SK-N-SH (cell line): ENCODE results near the gene ARCN1. TPM values are rescaled to one million over a fixed set of nuclear protein-coding genes. Genes with fewer than 3 reads are reported as not detected.

Experiments used
- CTCF ChIA-PET: fragments of 300-600, 350-600 bp; formaldehyde crosslinking; extraction: SDS; loops from one replicate; lab custom pipeline; 2021; lab: Yijun Ruan, JAX
- POLR2A ChIA-PET: fragments of 350-600 bp; sonication (Branson Sonifier 250); formaldehyde crosslinking; extraction: SDS; loops from one replicate; lab custom pipeline; 2020; ENCODE audit warnings: antibody characterized with exemption, inconsistent platforms; lab: Yijun Ruan, JAX
- DNase-seq: peaks from one replicate; pipeline ENCODE4 v3.0.0; 2012
- H2AFZ ChIP-seq: fragments of 200-600 bp; sonication (generic); 2 replicates; pipeline ENCODE4 v1.8.1; 2016; ENCODE audit warnings: antibody characterized with exemption, mild to moderate bottlenecking, low read depth
- H3F3A ChIP-seq: fragments of 200-600 bp; sonication (generic); replicated peaks from 2 replicates; pipeline ENCODE3; 2016; ENCODE audit warnings: antibody characterized with exemption, mild to moderate bottlenecking; ENCODE audit not compliant: insufficient read depth
- H3K27ac ChIP-seq, 2 experiments: fragments of 200-500 bp in 1 of 2; fragments of 200-600 bp in 1 of 2; sonication (Bioruptor generic) in 1 of 2; sonication (generic), shearing (Covaris generic) in 1 of 2; 2 replicates each; pipeline versions ENCODE4 v1.5.1 to v1.6.1; 2014 to 2016; ENCODE audit warnings: low read depth in 2 of 2, inconsistent platforms in 1 of 2, low read length in 1 of 2, mild to moderate bottlenecking in 1 of 2, mixed read lengths in 1 of 2
- H3K27me3 ChIP-seq: fragments of 200-600 bp; sonication (generic), shearing (Covaris generic); 2 replicates; pipeline ENCODE4 v1.6.1; 2016; ENCODE audit warnings: mixed run types; ENCODE audit not compliant: insufficient read depth
- H3K36me3 ChIP-seq, 2 experiments: fragments of 200-500 bp in 1 of 2; fragments of 200-600 bp in 1 of 2; sonication (Bioruptor generic) in 1 of 2; sonication (generic) in 1 of 2; replicated peaks in 1 of 2; 2 replicates each; pipeline versions ENCODE3 to v1.5.1; 2014 to 2016; ENCODE audit warnings: low read length in 1 of 2, mild to moderate bottlenecking in 1 of 2; ENCODE audit not compliant: insufficient read depth in 2 of 2, control insufficient read depth in 1 of 2
- H3K4me1 ChIP-seq, 2 experiments: fragments of 200-500 bp in 1 of 2; fragments of 200-600 bp in 1 of 2; sonication (Bioruptor generic) in 1 of 2; sonication (generic), shearing (Covaris generic) in 1 of 2; 2 replicates each; pipeline versions ENCODE4 v1.5.1 to v1.6.1; 2014 to 2016; ENCODE audit warnings: low read depth in 1 of 2, low read length in 1 of 2, mixed run types in 1 of 2; ENCODE audit not compliant: insufficient read depth in 2 of 2, control insufficient read depth in 1 of 2
- H3K4me2 ChIP-seq: fragments of 200-600 bp; sonication (generic), shearing (Covaris generic); 2 replicates; pipeline ENCODE4 v1.6.1; 2017; ENCODE audit warnings: mixed run types
- H3K4me3 ChIP-seq, 2 experiments: fragments of 200-500 bp in 1 of 2; fragments of 200-600 bp in 1 of 2; sonication (Bioruptor generic) in 1 of 2; sonication (generic), shearing (Covaris generic) in 1 of 2; 2 replicates each; pipeline versions ENCODE4 v1.5.1 to v1.8.1; 2014 to 2016; ENCODE audit warnings: low read depth in 2 of 2, inconsistent platforms in 1 of 2, low read length in 1 of 2, mild to moderate bottlenecking in 1 of 2, mixed read lengths in 1 of 2, moderate library complexity in 1 of 2
- H3K79me2 ChIP-seq: fragments of 200-600 bp; sonication (generic); 2 replicates; pipeline ENCODE4 v1.8.1; 2017; ENCODE audit warnings: mild to moderate bottlenecking; ENCODE audit not compliant: insufficient read depth
- H3K9ac ChIP-seq: fragments of 200-600 bp; sonication (generic); 2 replicates; pipeline ENCODE4 v1.6.1; 2017; ENCODE audit warnings: mixed run types
- H3K9me2 ChIP-seq: fragments of 200-600 bp; sonication (generic); 2 replicates; pipeline ENCODE4 v1.6.1; 2017; ENCODE audit warnings: mixed run types
- H3K9me3 ChIP-seq: fragments of 200-600 bp; sonication (generic); 2 replicates; pipeline ENCODE4 v1.6.1; 2017; ENCODE audit warnings: mixed run types, mild to moderate bottlenecking, moderate library complexity
- H4K20me1 ChIP-seq: fragments of 200-600 bp; sonication (generic); 2 replicates; pipeline ENCODE4 v1.6.1; 2017; ENCODE audit warnings: mild to moderate bottlenecking, mixed run types; ENCODE audit not compliant: insufficient read depth
- ELF1 ChIP-seq: IDR thresholded peaks from 2 replicates; pipeline ENCODE4 v1.4.0; 2012
- FOXJ3 ChIP-seq: sonication (generic); formaldehyde crosslinking; IDR thresholded peaks from 2 replicates; pipeline ENCODE4 v1.5.1; 2020; ENCODE audit warnings: mild to moderate bottlenecking, missing genetic modification reagents
- GABPA ChIP-seq: IDR thresholded peaks from 2 replicates; pipeline ENCODE4 v1.4.0; 2012; ENCODE audit warnings: low read depth, mild to moderate bottlenecking
- GATA2 ChIP-seq: sonication (generic); formaldehyde crosslinking; IDR thresholded peaks from 2 replicates; pipeline ENCODE4 v1.5.0; 2020; ENCODE audit warnings: mild to moderate bottlenecking, missing genetic modification reagents
- IRF3 ChIP-seq: fragments of 150-350 bp; IDR thresholded peaks from 2 replicates; pipeline ENCODE4 v1.6.1; 2016; ENCODE audit warnings: mild to moderate bottlenecking, low read depth, low read length
- JUND ChIP-seq: IDR thresholded peaks from 2 replicates; pipeline ENCODE4 v1.4.0; 2012
- MEF2A ChIP-seq: IDR thresholded peaks from 2 replicates; pipeline ENCODE4 v1.4.0; 2012; ENCODE audit warnings: low read depth, borderline replicate concordance
- PBX3 ChIP-seq: IDR thresholded peaks from 2 replicates; pipeline ENCODE4; 2012
- POLR2AphosphoS5 ChIP-seq: IDR thresholded peaks from 2 replicates; pipeline ENCODE4 v1.6.1; 2012; ENCODE audit warnings: low read depth, low read length
- REST ChIP-seq: IDR thresholded peaks from 2 replicates; pipeline ENCODE4 v1.6.1; 2012; ENCODE audit warnings: mild to moderate bottlenecking, low read depth, low read length, moderate library complexity
- RFX5 ChIP-seq: IDR thresholded peaks from 2 replicates; pipeline ENCODE4 v1.6.1; 2012; ENCODE audit warnings: mild to moderate bottlenecking, improper control_type of control experiment, low read length
- RXRA ChIP-seq: IDR thresholded peaks from 2 replicates; pipeline ENCODE4 v1.4.0; 2012; ENCODE audit warnings: low read depth, mild to moderate bottlenecking, borderline replicate concordance
- TAF1 ChIP-seq: IDR thresholded peaks from 2 replicates; pipeline ENCODE4 v1.6.1; 2012; ENCODE audit warnings: low read depth, mild to moderate bottlenecking, low read length, moderate library complexity, borderline replicate concordance
- TEAD4 ChIP-seq: IDR thresholded peaks from 2 replicates; pipeline ENCODE4 v1.4.0; 2012; ENCODE audit warnings: mild to moderate bottlenecking, borderline replicate concordance; ENCODE audit not compliant: insufficient read depth
- YY1 ChIP-seq: IDR thresholded peaks from 2 replicates; pipeline ENCODE4 v1.4.0; 2012; ENCODE audit warnings: low read depth, mild to moderate bottlenecking
- WGBS: methylation state at CpG from one replicate; pipeline ENCODE4 v1.1.6; 2017; ENCODE audit warnings: low lambda C conversion rate; 5-methylcytosine and 5-hydroxymethylcytosine counted together
- polyA plus RNA-seq, 3 experiments: library from polyadenylated mRNA; depleted of rRNA; stranded (reverse); fragments of >200 nt; gene quantifications; 2 replicates each; pipeline ENCODE4 v1.2.3, GENCODE V29; 2012

Gene ARCN1
- polyA plus RNA-seq, 1 of the 3 experiments (the other 2 are of a cell fraction), result 128 TPM

- WGBS, result 78% methylated on average over 4 of the region's 5 CpGs
- Histone ChIP-seq H3K27ac (no peak overlapping the region), H3K9me2 (no peaks in the 10 kb centered on the region), H4K20me1 (peaks cover 82% of the 10 kb centered on the region), H3K4me1 (peaks cover 9 to 20% of the 10 kb centered on the region in 2 experiments; a peak in 3 of 4 replicates), H3K36me3 (peaks cover 66 to 80% of the 10 kb centered on the region in 2 experiments), H2AFZ (no peak overlapping the region), H3K9ac (0 out of 2 replicates have a peak overlapping the region, but pooled peaks have one; percentile 7), H3F3A (peaks cover 6% of the 10 kb centered on the region), H3K4me2 (no peak overlapping the region), H3K4me3 (no peak overlapping the region), H3K79me2 (peaks cover 94% of the 10 kb centered on the region), H3K9me3 (no peaks in the 10 kb centered on the region), H3K27me3 (no peaks in the 10 kb centered on the region)
- no peak for DNase-seq
- ChIA-PET POLR2A (no interaction called here), CTCF (interaction anchor here (0.9 to 1.6 kb wide), 5 partner anchors 7 to 61 kb away, joined by 3 to 8 read pairs (median 4); partner anchors contain the start of gene PHLDB1)
- TF ChIP-seq IRF3, result no peak
- no peak for TF ChIP-seq ELF1
- TF ChIP-seq GABPA, result no peak
- TF ChIP-seq RFX5, result no peak
- TF ChIP-seq MEF2A, result no peak
- no peak for TF ChIP-seq POLR2AphosphoS5
- TF ChIP-seq FOXJ3 (CRISPR knock-in tag), result no peak
- no peak for TF ChIP-seq TEAD4
- TF ChIP-seq YY1, result no peak
- no peak for TF ChIP-seq JUND
- no peak for TF ChIP-seq PBX3
- no peak for TF ChIP-seq TAF1
- no peak for TF ChIP-seq REST
- no peak for TF ChIP-seq GATA2
- TF ChIP-seq RXRA, result no peak
Measured at GRCh38 chr11:118628861-118629549, 56.8 kb downstream of the ARCN1 start.
